WTC11 (cell line): ENCODE measurements around the gene MAP3K7. TPM values are rescaled to one million over a fixed set of nuclear protein-coding genes. Genes with fewer than 3 reads are reported as not detected.

Experiments
- ATAC-seq: fragments of 200-7000 bp; cut with Tn5 transposase; 2 replicates; pipeline ENCODE4 v1.10.0; 2021; ENCODE audit warnings: mild to moderate bottlenecking, moderate library complexity
- CTCF ChIA-PET: fragments of 300-600 bp; sonication (Branson Sonifier 250); formaldehyde crosslinking; loops from one replicate; lab custom pipeline; 2021; ENCODE audit warnings: antibody characterized with exemption; lab: Charles Lee
- POLR2A ChIA-PET: fragments of 350-600 bp; sonication (Branson Sonifier 250); formaldehyde crosslinking; loops from one replicate; lab custom pipeline; 2021; ENCODE audit warnings: antibody characterized with exemption; lab: Charles Lee
- DNase-seq: peaks from one replicate; pipeline ENCODE4 v3.0.0; 2021; ENCODE audit warnings: low spot score
- H3K27ac Mint-ChIP-seq: 2 replicates; pipeline ENCODE4 v1.8.0; 2021; ENCODE audit warnings: mixed read lengths
- H3K27me3 Mint-ChIP-seq: 2 replicates; pipeline ENCODE4 v1.8.0; 2021; ENCODE audit warnings: low read depth, mild to moderate bottlenecking, moderate library complexity, mixed read lengths
- H3K36me3 Mint-ChIP-seq: 2 replicates; pipeline ENCODE4 v1.8.0; 2021; ENCODE audit warnings: mixed read lengths
- H3K4me1 Mint-ChIP-seq: 2 replicates; pipeline ENCODE4 v1.8.0; 2022; ENCODE audit warnings: mixed read lengths
- H3K4me3 Mint-ChIP-seq: 2 replicates; pipeline ENCODE4 v1.8.0; 2021; ENCODE audit warnings: mild to moderate bottlenecking, moderate library complexity, mixed read lengths
- H3K9me3 Mint-ChIP-seq: 2 replicates; pipeline ENCODE4 v1.8.0; 2021; ENCODE audit warnings: mixed read lengths
- AFF4 ChIP-seq: sonication (generic); formaldehyde crosslinking; IDR thresholded peaks from 2 replicates; pipeline ENCODE4 v1.8.1; 2023; ENCODE audit warnings: mild to moderate bottlenecking, missing genetic modification reagents, borderline replicate concordance
- ATF2 ChIP-seq: sonication (generic); formaldehyde crosslinking; IDR thresholded peaks from 2 replicates; pipeline ENCODE4 v1.8.1; 2022; ENCODE audit warnings: low read depth, missing genetic modification reagents, borderline replicate concordance
- CREM ChIP-seq: sonication (generic); formaldehyde crosslinking; IDR thresholded peaks from 2 replicates; pipeline ENCODE4 v1.8.1; 2022; ENCODE audit warnings: mild to moderate bottlenecking, missing genetic modification reagents, moderate library complexity
- FOXP4 ChIP-seq: sonication (generic); formaldehyde crosslinking; IDR thresholded peaks from 2 replicates; pipeline ENCODE4 v1.8.0; 2022; ENCODE audit warnings: mild to moderate bottlenecking, missing genetic modification reagents
- HMGXB4 ChIP-seq: sonication (generic); formaldehyde crosslinking; IDR thresholded peaks from 2 replicates; pipeline ENCODE4 v1.8.1; 2023; ENCODE audit warnings: mild to moderate bottlenecking, moderate library complexity, missing genetic modification reagents
- MAX ChIP-seq: sonication (generic); formaldehyde crosslinking; IDR thresholded peaks from 2 replicates; pipeline ENCODE4 v1.8.0; 2022; ENCODE audit warnings: mild to moderate bottlenecking, missing genetic modification reagents
- NFYB ChIP-seq: sonication (generic); formaldehyde crosslinking; conservative IDR thresholded peaks from 2 replicates; pipeline ENCODE4 v1.8.0; 2022; ENCODE audit warnings: low read depth, missing genetic modification reagents
- NR3C1 ChIP-seq: sonication (generic); formaldehyde crosslinking; conservative IDR thresholded peaks from 2 replicates; pipeline ENCODE4 v1.8.1; 2023; ENCODE audit warnings: low read depth, mild to moderate bottlenecking, missing genetic modification reagents
- PREB ChIP-seq: sonication (generic); formaldehyde crosslinking; IDR thresholded peaks from 2 replicates; pipeline ENCODE4 v1.8.1; 2022; ENCODE audit warnings: mild to moderate bottlenecking, missing genetic modification reagents, moderate library complexity, borderline replicate concordance
- SMAD3 ChIP-seq: sonication (generic); formaldehyde crosslinking; IDR thresholded peaks from 2 replicates; pipeline ENCODE4 v1.8.0; 2022; ENCODE audit warnings: missing genetic modification reagents, mild to moderate bottlenecking, borderline replicate concordance
- TEAD1 ChIP-seq: sonication (generic); formaldehyde crosslinking; IDR thresholded peaks from 2 replicates; pipeline ENCODE4 v1.8.0; 2022; ENCODE audit warnings: mild to moderate bottlenecking, missing genetic modification reagents
- TP53 ChIP-seq: sonication (generic); formaldehyde crosslinking; IDR thresholded peaks from 2 replicates; pipeline ENCODE4 v1.8.1; 2023; ENCODE audit warnings: mild to moderate bottlenecking, missing genetic modification reagents
- ZNF281 ChIP-seq: sonication (generic); formaldehyde crosslinking; IDR thresholded peaks from 2 replicates; pipeline ENCODE4 v1.8.0; 2023; ENCODE audit warnings: mild to moderate bottlenecking, missing genetic modification reagents
- ZNF671 ChIP-seq: fragments of 250-450 bp; sonication (Bioruptor Pico); IDR thresholded peaks from 2 replicates; pipeline ENCODE4 v1.8.0; 2021; ENCODE audit warnings: mild to moderate bottlenecking
- total RNA-seq: library from RNA; stranded (reverse); gene quantifications from 3 replicates; pipeline ENCODE4 v1.2.3, GENCODE V29; 2021

MAP3K7 gene
- total RNA-seq, 1 experiment from 2014 or later, result 36.7 TPM

- no peak for ATAC-seq
- ChIA-PET CTCF (no interaction called here), POLR2A (no interaction called here)
- H3K27ac Mint-ChIP-seq, result no peak overlapping the region
- peaks cover 6% of the 10 kb centered on the region for H3K36me3 Mint-ChIP-seq
- no peak overlapping the region for H3K4me3 Mint-ChIP-seq
- H3K27me3 Mint-ChIP-seq, result no peaks in the 10 kb centered on the region
- no peaks in the 10 kb centered on the region for H3K9me3 Mint-ChIP-seq
- no peak for DNase-seq
- no peaks in the 10 kb centered on the region for H3K4me1 Mint-ChIP-seq
- TF ChIP-seq NR3C1 (CRISPR knock-in tag) (no peak), SMAD3 (CRISPR knock-in tag) (no peak), FOXP4 (CRISPR knock-in tag) (no peak), TP53 (no peak), MAX (CRISPR knock-in tag) (no peak), TEAD1 (CRISPR knock-in tag) (no peak), AFF4 (CRISPR knock-in tag) (no peak)
Measured at GRCh38 chr6:90536520-90536919, 50.4 kb downstream of the MAP3K7 start.

GRCh38 chr6:90534337-90535025, 52.4 kb downstream of the MAP3K7 start:
- ATAC-seq (no peak), DNase-seq (no peak)
- Mint-ChIP-seq H3K36me3 (peaks cover 8% of the 10 kb centered on the region), H3K4me1 (no peaks in the 10 kb centered on the region), H3K27me3 (no peaks in the 10 kb centered on the region), H3K9me3 (no peaks in the 10 kb centered on the region), H3K4me3 (no peak overlapping the region), H3K27ac (no peak overlapping the region)
- POLR2A ChIA-PET, result no interaction called here
- no peak for TF ChIP-seq ATF2 (CRISPR knock-in tag)
- CTCF ChIA-PET, result no interaction called here

- Mint-ChIP-seq H3K4me1 (no peaks in the 10 kb centered on the region), H3K27ac (no peak overlapping the region; the same call in 1 of the 2 replicates), H3K9me3 (no peaks in the 10 kb centered on the region), H3K4me3 (no peak overlapping the region), H3K27me3 (no peaks in the 10 kb centered on the region), H3K36me3 (peaks cover 8% of the 10 kb centered on the region)
- CTCF ChIA-PET, result no interaction called here
- POLR2A ChIA-PET, result no interaction called here
- no peak for ATAC-seq
- DNase-seq, result no peak
- TF ChIP-seq ZNF671 (CRISPR knock-in tag) (no peak), PREB (CRISPR knock-in tag) (no peak), ZNF281 (CRISPR knock-in tag) (no peak), NFYB (CRISPR knock-in tag) (no peak), HMGXB4 (no peak), CREM (CRISPR knock-in tag) (no peak)
Measured at GRCh38 chr6:90533615-90534336, 53.1 kb downstream of the MAP3K7 start.
